ENCODE data around the gene MBNL2. TPM values are rescaled to one million over a fixed set of nuclear protein-coding genes. Genes with fewer than 3 reads are reported as not detected.

MBNL2 gene
- total RNA-seq, 2 experiments from 2014 or later = 23.4 to 24.6 TPM

- ChIA-PET CTCF (no interaction called here), POLR2A (no interaction called here)
- Mint-ChIP-seq H3K27me3 (no peaks in the 10 kb centered on the region), H3K4me1 (ENCODE audit: low read depth) (peaks cover 59% of the 10 kb centered on the region), H3K9me3 (no peaks in the 10 kb centered on the region), H3K4me3 (no peak overlapping the region), H3K27ac (no peak overlapping the region), H3K36me3 (peaks cover 20% of the 10 kb centered on the region)
- intact Hi-C loops (cut with micrococcal nuclease) = no loop called here
- no peak for DNase-seq
Measured at GRCh38 chr13:97279913-97280312, 57.8 kb downstream of the MBNL2 start.

DNA sequence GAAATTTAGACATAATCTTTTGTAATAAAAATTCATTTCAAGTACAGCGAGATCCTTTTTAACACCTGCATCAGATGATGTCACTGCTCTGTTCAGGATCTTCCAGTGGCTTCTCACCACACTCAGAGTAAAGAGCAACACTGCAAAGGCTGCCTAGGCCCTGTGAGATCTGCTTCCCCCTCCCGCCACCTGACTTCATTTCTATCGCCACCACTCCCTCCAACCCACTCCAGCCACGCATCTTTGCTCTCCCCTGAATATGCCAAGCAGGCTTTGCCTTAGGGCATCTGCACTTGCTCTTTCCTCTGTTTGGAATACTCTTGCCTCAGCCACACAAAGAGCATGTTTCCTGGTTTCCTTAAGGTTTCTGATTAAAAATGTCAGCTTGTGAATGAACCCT lies 58.3 kb downstream of the MBNL2 start:
- no peak overlapping the region for H3K27ac Mint-ChIP-seq
- H3K4me3 Mint-ChIP-seq = no peak overlapping the region
- H3K27me3 Mint-ChIP-seq = no peaks in the 10 kb centered on the region
- H3K9me3 Mint-ChIP-seq = no peaks in the 10 kb centered on the region
- peaks cover 17% of the 10 kb centered on the region for H3K36me3 Mint-ChIP-seq
- ChIA-PET CTCF (no interaction called here), POLR2A (no interaction called here)
- intact Hi-C loops (cut with micrococcal nuclease) = no loop called here
- no peak for DNase-seq
- peaks cover 54% of the 10 kb centered on the region for H3K4me1 Mint-ChIP-seq (ENCODE audit: low read depth)

GRCh38 chr13:97281028-97281427 lies 58.9 kb downstream of the MBNL2 start:
- Mint-ChIP-seq H3K9me3 (no peaks in the 10 kb centered on the region), H3K27ac (no peak overlapping the region), H3K27me3 (no peaks in the 10 kb centered on the region), H3K36me3 (peaks cover 11% of the 10 kb centered on the region), H3K4me1 (ENCODE audit: low read depth) (peaks cover 53% of the 10 kb centered on the region), H3K4me3 (no peak overlapping the region)
- intact Hi-C loops (cut with micrococcal nuclease) = no loop called here
- POLR2A ChIA-PET = no interaction called here
- no peak for DNase-seq
- CTCF ChIA-PET = no interaction called here

GRCh38 chr13:97282705-97283104 lies 60.6 kb downstream of the MBNL2 start:
- no peak for DNase-seq
- CTCF ChIA-PET = no interaction called here
- no peak overlapping the region for H3K27ac Mint-ChIP-seq
- no peak overlapping the region for H3K4me3 Mint-ChIP-seq
- H3K4me1 Mint-ChIP-seq (ENCODE audit: low read depth) = peaks cover 54% of the 10 kb centered on the region
- intact Hi-C loops (cut with micrococcal nuclease) = no loop called here
- H3K9me3 Mint-ChIP-seq = no peaks in the 10 kb centered on the region
- H3K36me3 Mint-ChIP-seq = peaks cover 1% of the 10 kb centered on the region
- POLR2A ChIA-PET = no interaction called here
- no peaks in the 10 kb centered on the region for H3K27me3 Mint-ChIP-seq

- H3K27me3 Mint-ChIP-seq = no peaks in the 10 kb centered on the region
- no peak for DNase-seq
- H3K9me3 Mint-ChIP-seq = no peaks in the 10 kb centered on the region
- H3K27ac Mint-ChIP-seq = no peak overlapping the region
- ChIA-PET CTCF (no interaction called here), POLR2A (no interaction called here)
- intact Hi-C loops (cut with micrococcal nuclease) = no loop called here
- no peak overlapping the region for H3K4me3 Mint-ChIP-seq
- peaks cover 4% of the 10 kb centered on the region for H3K36me3 Mint-ChIP-seq
- H3K4me1 Mint-ChIP-seq (ENCODE audit: low read depth) = peaks cover 62% of the 10 kb centered on the region
Measured at GRCh38 chr13:97283888-97284287, 61.8 kb downstream of the MBNL2 start.

GRCh38 chr13:97284558-97284957 lies 62.4 kb downstream of the MBNL2 start:
- DNase-seq = no peak
- Mint-ChIP-seq H3K4me3 (no peak overlapping the region), H3K36me3 (peaks cover 5% of the 10 kb centered on the region), H3K27ac (no peak overlapping the region), H3K9me3 (no peaks in the 10 kb centered on the region), H3K27me3 (no peaks in the 10 kb centered on the region), H3K4me1 (ENCODE audit: low read depth) (peaks cover 60% of the 10 kb centered on the region)
- intact Hi-C loops (cut with micrococcal nuclease) = no loop called here
- ChIA-PET CTCF (no interaction called here), POLR2A (no interaction called here)

DNA sequence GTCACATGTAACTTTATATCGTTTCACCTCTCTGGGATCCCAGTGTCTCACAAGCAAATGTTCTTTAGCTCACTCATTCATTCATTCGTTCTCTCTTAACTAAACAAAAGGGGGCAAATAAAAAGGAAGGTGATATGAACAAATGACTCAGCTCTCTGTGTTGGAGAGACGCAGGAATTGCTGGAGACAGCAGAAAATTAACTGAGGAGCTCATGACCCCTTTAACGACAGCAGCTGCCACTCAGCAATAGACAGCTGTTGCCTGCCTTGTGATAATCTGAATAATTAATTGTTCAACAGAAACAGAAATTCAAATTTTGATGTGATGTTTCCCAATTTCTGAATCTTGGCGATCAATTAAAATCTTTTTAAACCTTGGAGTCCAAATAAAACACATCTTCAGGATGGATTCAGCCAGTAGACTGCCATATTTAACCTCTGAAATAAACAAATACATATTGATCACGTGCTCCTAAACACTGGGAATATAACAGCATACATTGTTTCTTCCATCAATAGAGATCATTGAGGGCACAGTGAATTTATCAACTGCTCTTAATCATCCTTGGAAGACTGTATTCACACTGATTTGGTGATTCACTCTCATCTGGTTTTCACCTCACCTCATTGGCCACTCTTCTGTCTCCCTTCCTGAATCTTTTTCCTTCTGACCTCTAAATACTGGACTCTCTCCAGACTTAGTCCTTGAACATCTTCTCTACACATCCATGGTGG lies 63.3 kb downstream of the MBNL2 start:
- DNase-seq = no peak
- POLR2A ChIA-PET = no interaction called here
- no peak overlapping the region for H3K4me3 Mint-ChIP-seq
- H3K27ac Mint-ChIP-seq = no peak overlapping the region
- peaks cover 61% of the 10 kb centered on the region for H3K4me1 Mint-ChIP-seq (ENCODE audit: low read depth)
- intact Hi-C loops (cut with micrococcal nuclease) = no loop called here
- H3K9me3 Mint-ChIP-seq = no peaks in the 10 kb centered on the region
- CTCF ChIA-PET = no interaction called here
- peaks cover 9% of the 10 kb centered on the region for H3K36me3 Mint-ChIP-seq
- H3K27me3 Mint-ChIP-seq = no peaks in the 10 kb centered on the region

DNA sequence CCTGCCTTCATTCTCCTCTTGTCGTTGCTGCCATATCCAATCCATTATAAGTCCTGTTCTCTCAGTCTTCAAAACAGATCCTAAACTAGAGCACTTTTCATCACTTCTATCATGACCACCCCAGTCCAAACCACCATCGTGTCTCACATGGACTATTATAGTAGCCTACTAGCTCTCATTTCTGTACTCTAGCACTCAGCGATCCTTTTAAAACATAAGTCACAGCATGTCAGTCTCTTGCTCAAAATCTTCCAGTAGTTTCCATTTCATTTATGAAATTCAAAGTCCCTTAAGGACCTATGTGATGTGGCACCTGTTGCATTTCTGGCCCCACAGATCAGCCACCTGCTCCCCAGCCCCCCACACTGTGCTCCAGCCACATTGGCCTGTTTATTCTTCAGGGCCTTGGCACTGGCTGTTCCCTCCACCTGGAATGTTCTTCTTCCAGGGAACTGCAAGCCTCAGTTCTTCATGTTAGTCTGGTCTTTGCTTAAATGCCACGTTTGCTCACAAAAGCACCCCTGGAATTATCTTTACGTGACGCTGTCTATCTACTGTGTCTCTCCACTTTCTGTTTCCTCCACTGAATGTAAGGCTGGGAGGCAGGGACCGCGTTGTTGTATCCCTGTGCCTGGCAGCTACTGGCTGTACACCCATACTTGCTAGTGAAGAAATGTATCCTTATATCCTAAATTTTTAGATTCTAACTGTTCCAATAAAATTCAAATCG lies 64.3 kb downstream of the MBNL2 start:
- no peak overlapping the region for H3K27ac Mint-ChIP-seq

GRCh38 chr13:97287047-97287383 lies 64.9 kb downstream of the MBNL2 start:
- intact Hi-C loops (cut with micrococcal nuclease) = no loop called here
- peaks cover 13% of the 10 kb centered on the region for H3K36me3 Mint-ChIP-seq
- no peak for DNase-seq
- no peak overlapping the region for H3K27ac Mint-ChIP-seq
- H3K27me3 Mint-ChIP-seq = no peaks in the 10 kb centered on the region
- ChIA-PET CTCF (no interaction called here), POLR2A (no interaction called here)
- no peaks in the 10 kb centered on the region for H3K9me3 Mint-ChIP-seq
- no peak overlapping the region for H3K4me3 Mint-ChIP-seq
- H3K4me1 Mint-ChIP-seq (ENCODE audit: low read depth) = peaks cover 57% of the 10 kb centered on the region

More for the DNA sequence above, 64.3 kb downstream of the MBNL2 start:
- POLR2A ChIA-PET = no interaction called here
- CTCF ChIA-PET = interaction anchor here (0.6 kb wide), 1 partner anchor 765 kb away, joined by 4 read pairs; no protein-coding TSS in a partner anchor
- Mint-ChIP-seq H3K36me3 (peaks cover 13% of the 10 kb centered on the region), H3K27me3 (no peaks in the 10 kb centered on the region), H3K9me3 (no peaks in the 10 kb centered on the region), H3K4me1 (ENCODE audit: low read depth) (peaks cover 57% of the 10 kb centered on the region), H3K4me3 (no peak overlapping the region)
- no peak for DNase-seq
- intact Hi-C loops (cut with micrococcal nuclease) = no loop called here

GRCh38 chr13:97288486-97288900 lies 66.4 kb downstream of the MBNL2 start:
- no peaks in the 10 kb centered on the region for H3K27me3 Mint-ChIP-seq
- H3K4me1 Mint-ChIP-seq (ENCODE audit: low read depth) = peaks cover 51% of the 10 kb centered on the region
- ChIA-PET POLR2A (no interaction called here), CTCF (no interaction called here)
- no peak for DNase-seq
- peaks cover 13% of the 10 kb centered on the region for H3K36me3 Mint-ChIP-seq
- no peak overlapping the region for H3K27ac Mint-ChIP-seq
- no peak overlapping the region for H3K4me3 Mint-ChIP-seq
- intact Hi-C loops (cut with micrococcal nuclease) = no loop called here
- no peaks in the 10 kb centered on the region for H3K9me3 Mint-ChIP-seq

DNA sequence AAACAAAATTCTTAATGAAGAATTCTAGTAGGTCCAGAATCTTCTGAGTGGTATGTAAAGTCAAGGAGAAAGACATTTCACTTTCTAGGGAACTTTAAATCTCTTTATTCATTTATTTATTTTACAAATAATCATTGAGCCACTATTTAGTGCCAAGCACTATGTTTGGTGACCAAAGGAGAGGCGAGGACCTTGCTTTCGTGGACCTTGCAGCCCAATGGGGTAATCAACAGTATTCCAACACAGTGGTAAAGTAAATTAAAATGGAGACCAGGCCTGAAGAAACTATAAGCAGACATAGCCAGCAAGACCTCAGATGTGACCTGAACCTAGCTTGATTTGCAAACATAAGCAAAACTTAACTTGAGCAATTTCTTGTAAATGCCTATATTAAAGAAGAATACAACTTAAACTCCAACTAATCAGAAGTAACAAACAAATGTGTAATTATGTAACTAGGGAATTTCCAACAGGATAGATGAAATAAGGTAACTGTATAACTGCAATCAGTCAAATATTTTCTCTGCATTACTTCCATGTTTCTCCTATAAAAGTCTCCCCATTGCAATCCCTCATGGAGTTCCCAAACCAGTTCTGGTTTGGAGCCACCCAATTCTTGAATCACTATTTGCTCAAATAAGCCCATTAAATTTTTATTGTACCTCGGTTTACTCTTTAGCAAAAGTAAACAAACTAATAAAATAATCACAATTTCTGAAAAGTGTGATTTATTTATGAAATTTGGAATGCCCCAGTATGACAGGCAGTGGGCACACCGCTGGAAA lies 67.6 kb downstream of the MBNL2 start:
- H3K27me3 Mint-ChIP-seq = no peaks in the 10 kb centered on the region
- H3K4me1 Mint-ChIP-seq (ENCODE audit: low read depth) = peaks cover 54% of the 10 kb centered on the region
- peaks cover 13% of the 10 kb centered on the region for H3K36me3 Mint-ChIP-seq
- intact Hi-C loops (cut with micrococcal nuclease) = loop anchor here (2.0 to 5.0 kb wide), 2 partner anchors 13 to 53 kb away; no protein-coding TSS in a partner anchor
- H3K27ac Mint-ChIP-seq = peak overlapping the region; percentile 72
- ChIA-PET POLR2A (no interaction called here), CTCF (no interaction called here)
- DNase-seq = no peak
- H3K9me3 Mint-ChIP-seq = no peaks in the 10 kb centered on the region
- no peak overlapping the region for H3K4me3 Mint-ChIP-seq

GRCh38 chr13:97295283-97296182 lies 73.4 kb downstream of the MBNL2 start:
- CTCF ChIA-PET = interaction anchor here (0.9 to 1.0 kb wide), 2 partner anchors 72 to 185 kb away, joined by 3 read pairs; no protein-coding TSS in a partner anchor
- peaks cover 46% of the 10 kb centered on the region for H3K4me1 Mint-ChIP-seq (ENCODE audit: low read depth)

More at GRCh38 chr13:97295283-97296182, 73.4 kb downstream of the MBNL2 start:
- Mint-ChIP-seq H3K27me3 (no peaks in the 10 kb centered on the region), H3K4me3 (no peak overlapping the region), H3K36me3 (peaks cover 9% of the 10 kb centered on the region), H3K9me3 (no peaks in the 10 kb centered on the region), H3K27ac (no peak overlapping the region)
- POLR2A ChIA-PET = no interaction called here
- no peak for DNase-seq
- intact Hi-C loops (cut with micrococcal nuclease) = no loop called here

All from activated CD4-positive, alpha-beta memory T cell treated with anti-CD3 and anti-CD28 coated beads for 36 hours (primary cell).